SKM-1 treated with dmso at 0.1 percent for 144 hours (cell line): ENCODE results near the gene ZNF382.

Source experiments
- DNase-seq: peaks from one replicate; lab custom pipeline; 2025; ENCODE audit not compliant: unreplicated experiment; lab: John Stamatoyannopoulos, UW

ZNF382 gene

DNA sequence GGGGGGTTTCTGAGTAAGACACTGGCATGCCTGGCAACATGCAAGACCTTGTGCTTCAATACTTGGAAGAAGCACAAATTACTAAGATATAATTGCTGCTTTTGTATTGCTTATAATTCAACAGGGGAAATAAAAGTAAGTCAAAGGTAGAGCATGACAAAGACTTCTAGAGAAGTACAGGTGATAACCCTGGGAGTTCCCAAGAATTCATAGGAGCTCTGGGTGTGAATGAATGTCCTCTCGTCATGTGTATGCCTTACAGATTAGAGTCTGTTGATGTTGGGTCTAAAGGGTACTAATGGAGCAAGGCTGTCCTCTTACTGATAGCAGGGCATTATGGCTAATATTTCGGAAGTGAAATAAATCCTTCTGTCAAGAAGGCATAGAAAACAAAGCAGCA is 69.1 kb downstream of the ZNF382 start:
- no peak for DNase-seq

DNA sequence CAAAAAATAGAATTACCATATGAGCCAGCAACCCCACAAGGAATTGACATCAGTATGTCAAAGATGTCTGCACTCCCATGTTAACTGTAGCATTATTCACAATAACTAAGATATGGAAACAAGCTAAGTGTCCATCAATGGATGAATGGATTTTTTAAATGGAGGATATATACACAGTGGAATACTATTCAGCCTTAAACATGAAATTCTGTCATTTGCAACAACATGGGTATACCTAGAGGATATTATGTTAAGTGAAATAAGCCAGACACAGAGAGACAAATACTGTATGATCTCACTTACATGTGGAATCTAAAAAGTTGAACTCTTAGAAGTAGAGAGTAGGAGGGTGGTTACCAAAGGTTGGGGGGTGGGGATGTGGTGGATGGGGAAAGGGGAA is 74.3 kb downstream of the ZNF382 start:
- no peak for DNase-seq
